Activated T-helper 1 cell treated with anti-CD3 and anti-CD28 coated beads, Interleukin-2, amount 50 U/mL, for 16 hours (primary cell): ENCODE data around the gene BHMT.
"Not testable (repeated sequence)": the region's sequence is repeated elsewhere in the genome, so short reads cannot be mapped to it uniquely, and the experiment has no call there.

Source experiments
- DNase-seq, 2 donors: peaks; one replicate each; pipeline ENCODE4 v3.0.0-alpha.2; 2020; ENCODE audit warnings: low read depth in 1 of 2, low spot score in 1 of 2

BHMT gene

GRCh38 chr5:79171635-79172245 lies 60.1 kb downstream of the BHMT start:
- no peak for DNase-seq

DNA sequence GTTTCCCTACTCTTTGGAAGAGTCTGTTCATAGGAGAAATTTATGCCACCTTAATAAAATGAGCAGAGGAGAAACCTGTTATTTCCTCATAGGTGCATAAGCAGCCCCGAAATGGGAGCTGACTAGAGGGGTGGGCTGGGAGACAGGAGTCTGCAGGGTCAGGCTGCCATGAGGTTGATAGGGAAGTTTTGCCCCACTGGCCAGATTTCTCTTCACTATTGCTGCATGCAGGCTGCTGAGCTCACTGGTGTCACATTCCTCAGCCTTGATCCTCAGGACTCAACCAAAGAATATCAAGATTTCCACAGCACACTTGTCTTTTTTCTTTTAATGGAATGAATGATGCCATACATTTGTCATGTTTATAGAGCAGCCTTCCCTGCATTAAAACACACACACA lies 60.7 kb downstream of the BHMT start:
- no peak for DNase-seq

DNA sequence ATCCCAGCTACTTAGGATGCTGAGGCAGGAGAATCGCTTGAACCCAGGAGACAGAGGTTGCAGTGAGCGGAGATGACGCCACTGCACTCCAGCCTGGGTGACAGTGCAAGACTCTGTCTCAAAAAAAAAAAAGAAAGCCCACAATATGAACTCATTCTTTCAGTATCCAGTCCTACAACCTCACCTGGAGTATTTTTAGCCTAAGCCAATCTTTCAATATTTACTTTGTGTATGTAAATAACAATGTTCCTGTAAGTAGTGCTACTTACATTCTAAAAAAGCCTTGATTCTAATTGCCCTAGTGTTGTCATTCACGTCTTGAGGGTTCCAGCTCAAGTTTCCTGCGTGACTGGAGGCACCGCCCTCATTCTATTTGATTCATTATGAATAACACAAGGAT lies 62.0 kb downstream of the BHMT start:
- DNase-seq = no peak

DNA sequence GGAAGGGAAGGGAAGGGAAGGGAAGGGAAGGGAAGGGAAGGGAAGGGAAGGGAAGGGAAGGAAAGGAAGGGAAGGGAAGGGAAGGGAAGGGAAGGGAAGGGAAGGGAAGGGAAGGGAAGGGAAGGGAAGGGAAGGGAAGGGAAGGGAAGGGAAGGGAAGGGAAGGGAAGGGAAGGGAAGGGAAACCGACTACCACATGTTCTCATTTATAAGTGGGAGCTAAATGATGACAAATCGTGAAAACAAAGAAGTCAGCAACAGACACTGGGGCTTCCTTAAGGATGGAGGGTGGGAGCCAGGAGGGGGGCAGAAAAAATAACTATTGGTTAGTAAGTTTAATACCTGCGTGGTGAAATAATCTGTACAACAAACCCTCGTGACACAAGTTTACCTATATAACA lies 68.8 kb downstream of the BHMT start:
- DNase-seq = not testable (repeated sequence)

DNA sequence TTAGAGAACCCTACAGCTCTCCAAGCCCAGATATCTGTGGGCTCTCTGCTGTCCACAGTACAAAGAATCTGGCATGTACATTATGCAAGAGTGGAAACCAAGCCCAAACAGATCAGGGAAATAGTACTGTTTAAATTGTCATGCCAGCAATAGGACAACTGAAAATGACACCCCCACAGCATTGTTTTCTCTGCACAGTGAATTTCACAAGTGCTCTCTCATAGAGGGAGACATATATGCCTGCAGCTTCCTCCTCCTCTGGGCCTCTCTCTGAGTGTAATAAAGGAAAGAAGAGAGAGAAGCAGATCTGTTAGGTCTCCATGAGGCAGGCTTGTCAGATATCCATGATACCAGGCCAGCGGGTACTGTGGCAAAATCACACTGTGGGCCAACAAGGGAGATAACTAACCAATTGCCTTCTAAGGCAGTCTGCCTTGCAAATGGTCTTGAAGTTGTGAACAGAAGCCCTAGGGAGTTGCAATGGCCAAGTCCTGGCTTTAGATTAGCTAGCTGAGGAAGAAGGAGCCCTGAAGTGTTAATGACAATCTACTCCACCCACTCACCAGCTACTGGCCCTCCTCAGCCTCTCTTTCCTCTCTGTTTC lies 69.9 kb downstream of the BHMT start:
- DNase-seq = no peak
